Astrocyte (in vitro differentiated cells and primary cell): ENCODE results near the gene DIO3. TPM values are rescaled to one million over a fixed set of nuclear protein-coding genes. Genes with fewer than 3 reads are reported as not detected.

Experiments used
- DNase-seq: peaks from one replicate; pipeline ENCODE4 v3.0.0-alpha.2; 2010; ENCODE audit warnings: low read depth
- FAIRE-seq: peaks from 2 replicates; lab custom pipeline; 2011; peaks lifted over from hg19 to GRCh38; lab: Jason Lieb, UNC
- H2AFZ ChIP-seq: 2 replicates; pipeline ENCODE4 v1.6.0; 2012; ENCODE audit warnings: low read depth, low read length, inconsistent platforms
- H3K27ac ChIP-seq: 2 replicates; pipeline ENCODE4 v1.5.1; 2011; ENCODE audit warnings: low read depth, low read length, inconsistent platforms
- H3K27me3 ChIP-seq: 2 replicates; pipeline ENCODE4 v1.6.0; 2011; ENCODE audit warnings: low read length, inconsistent platforms; ENCODE audit not compliant: insufficient read depth
- H3K36me3 ChIP-seq: 2 replicates; pipeline ENCODE4 v1.5.1; 2011; ENCODE audit warnings: low read length, inconsistent platforms; ENCODE audit not compliant: insufficient read depth
- H3K4me1 ChIP-seq: 2 replicates; pipeline ENCODE4 v1.5.1; 2011; ENCODE audit warnings: low read length, inconsistent platforms; ENCODE audit not compliant: insufficient read depth
- H3K4me2 ChIP-seq: 2 replicates; pipeline ENCODE4 v1.6.0; 2012; ENCODE audit warnings: low read length, inconsistent platforms
- H3K4me3 ChIP-seq: 2 replicates; pipeline ENCODE4 v1.5.1; 2011; ENCODE audit warnings: low read depth, mild to moderate bottlenecking, low read length, inconsistent platforms; ENCODE audit not compliant: insufficient read depth
- H3K79me2 ChIP-seq: 2 replicates; pipeline ENCODE4 v1.6.0; 2012; ENCODE audit warnings: mild to moderate bottlenecking, low read length, inconsistent platforms; ENCODE audit not compliant: insufficient read depth
- H3K9ac ChIP-seq: 2 replicates; pipeline ENCODE4 v1.6.0; 2012; ENCODE audit warnings: mild to moderate bottlenecking, low read length, inconsistent platforms
- H3K9me3 ChIP-seq: 2 replicates; pipeline ENCODE4 v1.5.1; 2012; ENCODE audit warnings: low read depth, mild to moderate bottlenecking, low read length, inconsistent platforms; ENCODE audit not compliant: insufficient read depth
- H4K20me1 ChIP-seq: 2 replicates; pipeline ENCODE4 v1.6.0; 2012; ENCODE audit warnings: low read length, inconsistent platforms; ENCODE audit not compliant: insufficient read depth
- H3K27ac Mint-ChIP-seq: one replicate; pipeline ENCODE4 v1.8.0; 2021; ENCODE audit warnings: mild to moderate bottlenecking, mixed read lengths; ENCODE audit not compliant: unreplicated experiment
- H3K27me3 Mint-ChIP-seq: one replicate; pipeline ENCODE4 v1.8.0; 2021; ENCODE audit warnings: low read depth, mixed read lengths; ENCODE audit not compliant: unreplicated experiment
- H3K36me3 Mint-ChIP-seq: one replicate; pipeline ENCODE4 v1.8.0; 2021; ENCODE audit warnings: low read depth, mixed read lengths; ENCODE audit not compliant: unreplicated experiment
- H3K4me1 Mint-ChIP-seq: one replicate; pipeline ENCODE4 v1.8.0; 2021; ENCODE audit warnings: low read depth, mixed read lengths; ENCODE audit not compliant: unreplicated experiment
- H3K4me3 Mint-ChIP-seq: one replicate; pipeline ENCODE4 v1.8.0; 2021; ENCODE audit warnings: mild to moderate bottlenecking, moderate library complexity, mixed read lengths; ENCODE audit not compliant: unreplicated experiment
- H3K9me3 Mint-ChIP-seq: one replicate; pipeline ENCODE4 v1.8.0; 2021; ENCODE audit warnings: mild to moderate bottlenecking, mixed read lengths; ENCODE audit not compliant: unreplicated experiment
- EZH2 ChIP-seq: IDR thresholded peaks from 2 replicates; pipeline ENCODE4 v1.6.1; 2012; ENCODE audit warnings: mild to moderate bottlenecking, low read length, inconsistent platforms; ENCODE audit not compliant: insufficient read depth
- total RNA-seq: library from RNA; stranded (reverse); gene quantifications from 2 replicates; pipeline ENCODE4 v1.2.1, GENCODE V29; 2021
- TF ChIP-seq, protein P1 (sequence below): IDR thresholded peaks from 2 replicates; pipeline ENCODE4 v1.5.1; 2011; ENCODE audit warnings: low read depth, mild to moderate bottlenecking, inconsistent platforms, low read length, moderate library complexity; ENCODE audit not compliant: insufficient read depth

Gene DIO3
- total RNA-seq, 1 donor from 2014 or later, result 0.79 TPM

DNA sequence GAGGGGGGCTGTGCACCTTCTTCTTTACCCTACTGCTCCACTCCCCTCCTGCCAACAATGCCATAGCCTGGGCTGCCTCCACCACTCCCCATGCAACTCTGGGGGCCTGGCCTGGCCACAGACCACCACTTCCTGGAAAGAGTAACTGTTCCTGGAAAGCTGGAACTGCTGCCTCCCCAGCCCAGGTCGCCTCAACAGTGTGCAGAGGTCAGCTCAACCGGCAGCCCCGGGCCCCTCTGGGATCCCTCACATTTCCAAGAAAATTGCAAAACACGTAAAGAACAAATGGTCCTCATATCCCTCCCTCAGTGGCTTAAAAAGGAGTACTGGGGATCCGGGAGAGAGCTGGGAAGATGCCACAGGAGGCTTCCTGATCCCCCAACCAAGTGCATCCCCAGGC is 22.4 kb upstream of the DIO3 start:
- no peak for FAIRE-seq
- H3K4me3 Mint-ChIP-seq, result no peak overlapping the region
- H2AFZ ChIP-seq, result no peak overlapping the region

DNA sequence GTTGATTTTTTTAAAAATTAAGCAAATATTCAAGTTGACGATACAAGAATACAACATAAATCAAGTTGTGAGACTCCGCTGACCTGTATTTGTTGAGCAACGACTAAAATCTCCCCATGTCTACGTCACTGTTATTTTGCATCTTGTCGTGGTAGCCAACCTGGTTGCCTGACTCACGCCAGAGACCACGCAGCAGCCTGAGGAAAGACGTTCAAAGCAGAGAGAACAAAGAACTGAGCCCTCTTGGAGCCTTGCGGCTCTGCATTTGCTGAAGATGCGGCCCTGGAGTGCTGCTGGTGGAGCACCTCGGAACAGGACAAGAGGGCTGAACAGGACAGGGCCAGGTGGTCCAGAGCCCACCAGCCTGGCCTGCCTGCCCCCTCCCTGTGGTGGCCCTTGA is 21.4 kb upstream of the DIO3 start:
- Mint-ChIP-seq H3K27ac (no peak overlapping the region), H3K27me3 (peaks cover 77% of the 10 kb centered on the region), H3K4me3 (no peak overlapping the region), H3K4me1 (no peaks in the 10 kb centered on the region), H3K9me3 (peaks cover 12% of the 10 kb centered on the region), H3K36me3 (no peaks in the 10 kb centered on the region)
- H3K4me1 ChIP-seq, result no peaks in the 10 kb centered on the region
- DNase-seq (no peak), FAIRE-seq (no peak)
- no peaks in the 10 kb centered on the region for H3K27me3 ChIP-seq
- H3K4me3 ChIP-seq, result no peak overlapping the region
- no peak for TF ChIP-seq EZH2
- TF ChIP-seq, protein P1, sequence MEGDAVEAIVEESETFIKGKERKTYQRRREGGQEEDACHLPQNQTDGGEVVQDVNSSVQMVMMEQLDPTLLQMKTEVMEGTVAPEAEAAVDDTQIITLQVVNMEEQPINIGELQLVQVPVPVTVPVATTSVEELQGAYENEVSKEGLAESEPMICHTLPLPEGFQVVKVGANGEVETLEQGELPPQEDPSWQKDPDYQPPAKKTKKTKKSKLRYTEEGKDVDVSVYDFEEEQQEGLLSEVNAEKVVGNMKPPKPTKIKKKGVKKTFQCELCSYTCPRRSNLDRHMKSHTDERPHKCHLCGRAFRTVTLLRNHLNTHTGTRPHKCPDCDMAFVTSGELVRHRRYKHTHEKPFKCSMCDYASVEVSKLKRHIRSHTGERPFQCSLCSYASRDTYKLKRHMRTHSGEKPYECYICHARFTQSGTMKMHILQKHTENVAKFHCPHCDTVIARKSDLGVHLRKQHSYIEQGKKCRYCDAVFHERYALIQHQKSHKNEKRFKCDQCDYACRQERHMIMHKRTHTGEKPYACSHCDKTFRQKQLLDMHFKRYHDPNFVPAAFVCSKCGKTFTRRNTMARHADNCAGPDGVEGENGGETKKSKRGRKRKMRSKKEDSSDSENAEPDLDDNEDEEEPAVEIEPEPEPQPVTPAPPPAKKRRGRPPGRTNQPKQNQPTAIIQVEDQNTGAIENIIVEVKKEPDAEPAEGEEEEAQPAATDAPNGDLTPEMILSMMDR, result no peak
- H4K20me1 ChIP-seq, result no peaks in the 10 kb centered on the region
- no peaks in the 10 kb centered on the region for H3K79me2 ChIP-seq
- no peaks in the 10 kb centered on the region for H3K9me3 ChIP-seq
- H3K27ac ChIP-seq, result no peak overlapping the region
- no peaks in the 10 kb centered on the region for H3K36me3 ChIP-seq
- H3K9ac ChIP-seq, result no peak overlapping the region
- H3K4me2 ChIP-seq, result no peak overlapping the region
- H2AFZ ChIP-seq, result no peak overlapping the region

More for the DNA sequence above, 22.4 kb upstream of the DIO3 start:
- Histone ChIP-seq H3K79me2 (no peaks in the 10 kb centered on the region), H3K27me3 (no peaks in the 10 kb centered on the region), H3K27ac (no peak overlapping the region), H4K20me1 (no peaks in the 10 kb centered on the region), H3K36me3 (no peaks in the 10 kb centered on the region), H3K4me2 (no peak overlapping the region), H3K9me3 (no peaks in the 10 kb centered on the region), H3K4me1 (no peaks in the 10 kb centered on the region), H3K4me3 (no peak overlapping the region), H3K9ac (no peak overlapping the region)
- H3K27me3 Mint-ChIP-seq, result peaks cover 68% of the 10 kb centered on the region
- H3K4me1 Mint-ChIP-seq, result no peaks in the 10 kb centered on the region
- H3K9me3 Mint-ChIP-seq, result peaks cover 7% of the 10 kb centered on the region
- no peak for TF ChIP-seq EZH2
- TF ChIP-seq, protein P1, result no peak
- H3K27ac Mint-ChIP-seq, result no peak overlapping the region
- DNase-seq, result no peak
- no peaks in the 10 kb centered on the region for H3K36me3 Mint-ChIP-seq
